Cortex of kidney (tissue), 1 donor: Measurements from ENCODE around the gene LTF.
"Not testable (repeated sequence)": the region's sequence is repeated elsewhere in the genome, so short reads cannot be mapped to it uniquely, and the experiment has no call there.

ENCODE experiments used
- DNase-seq: peaks from one replicate; lab custom pipeline; 2025; lab: John Stamatoyannopoulos, UW

LTF gene

GRCh38 chr3:46464326-46465195 is at the start of gene LTF:
LTF (minus strand) TSS chr3:46464905; CDS start chr3:46464867, 38 bp downstream.
- DNase-seq = no peak

- DNase-seq = no peak
Observed at GRCh38 chr3:46512191-46512749, 47.6 kb upstream of the LTF start.

- no peak for DNase-seq
Observed at GRCh38 chr3:46509661-46510187, 45.0 kb upstream of the LTF start.

GRCh38 chr3:46508850-46509591 is 44.3 kb upstream of the LTF start:
- no peak for DNase-seq

GRCh38 chr3:46506526-46506925 is 41.8 kb upstream of the LTF start:
- DNase-seq = no peak

GRCh38 chr3:46505953-46506352 is 41.2 kb upstream of the LTF start:
- no peak for DNase-seq

DNA sequence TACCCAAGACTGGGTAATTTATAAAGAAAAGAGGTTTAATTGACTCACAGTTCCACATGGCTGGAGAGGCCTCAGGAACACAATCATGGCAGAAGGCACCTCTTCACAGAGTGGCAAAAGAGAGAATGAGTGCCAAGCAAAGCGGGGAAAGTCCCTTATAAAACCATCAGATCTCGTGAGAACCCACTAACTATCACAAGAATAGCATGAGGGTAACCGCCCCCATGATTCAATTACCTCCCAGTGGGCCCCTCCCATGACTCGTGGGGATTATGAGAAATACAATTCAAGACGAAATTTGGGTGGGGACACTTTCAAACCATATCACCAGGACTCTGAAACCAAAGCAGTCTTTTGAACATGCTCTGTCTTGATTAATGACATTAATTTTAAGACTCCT is 40.1 kb upstream of the LTF start:
- DNase-seq = no peak

DNA sequence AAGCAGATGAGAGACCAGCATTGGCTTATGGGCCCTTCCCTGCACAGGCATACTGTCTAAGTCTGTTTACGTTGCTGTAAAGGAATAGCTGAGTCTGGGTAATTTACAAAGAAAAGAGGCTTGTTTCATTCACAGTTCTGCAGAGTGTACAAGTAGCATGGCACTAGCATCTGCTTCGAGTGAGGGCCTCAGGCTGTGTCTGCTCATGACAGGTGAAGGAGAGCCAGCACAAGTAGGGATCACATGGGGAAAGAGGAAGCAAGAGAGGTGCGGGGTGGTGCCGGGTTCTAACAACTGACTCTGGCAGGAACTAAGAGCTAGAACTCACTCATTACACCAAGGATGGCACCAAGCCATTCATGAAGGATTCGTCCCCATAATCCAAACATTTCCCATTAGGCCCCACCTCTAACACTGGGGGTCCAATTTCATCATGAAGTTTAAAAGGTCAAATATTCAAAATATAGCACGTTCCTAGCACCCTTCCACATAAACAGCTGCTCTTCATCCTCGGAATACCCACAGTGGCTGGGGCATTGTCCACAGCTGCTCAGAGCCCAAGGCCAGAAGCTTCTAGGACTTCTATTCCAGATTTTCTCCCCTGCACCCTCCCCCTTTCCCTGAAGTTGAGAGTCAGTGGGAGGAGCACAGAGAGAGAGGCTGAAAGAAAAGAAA is 38.6 kb upstream of the LTF start:
- no peak for DNase-seq

GRCh38 chr3:46501702-46502101 is 37.0 kb upstream of the LTF start:
- no peak for DNase-seq

DNA sequence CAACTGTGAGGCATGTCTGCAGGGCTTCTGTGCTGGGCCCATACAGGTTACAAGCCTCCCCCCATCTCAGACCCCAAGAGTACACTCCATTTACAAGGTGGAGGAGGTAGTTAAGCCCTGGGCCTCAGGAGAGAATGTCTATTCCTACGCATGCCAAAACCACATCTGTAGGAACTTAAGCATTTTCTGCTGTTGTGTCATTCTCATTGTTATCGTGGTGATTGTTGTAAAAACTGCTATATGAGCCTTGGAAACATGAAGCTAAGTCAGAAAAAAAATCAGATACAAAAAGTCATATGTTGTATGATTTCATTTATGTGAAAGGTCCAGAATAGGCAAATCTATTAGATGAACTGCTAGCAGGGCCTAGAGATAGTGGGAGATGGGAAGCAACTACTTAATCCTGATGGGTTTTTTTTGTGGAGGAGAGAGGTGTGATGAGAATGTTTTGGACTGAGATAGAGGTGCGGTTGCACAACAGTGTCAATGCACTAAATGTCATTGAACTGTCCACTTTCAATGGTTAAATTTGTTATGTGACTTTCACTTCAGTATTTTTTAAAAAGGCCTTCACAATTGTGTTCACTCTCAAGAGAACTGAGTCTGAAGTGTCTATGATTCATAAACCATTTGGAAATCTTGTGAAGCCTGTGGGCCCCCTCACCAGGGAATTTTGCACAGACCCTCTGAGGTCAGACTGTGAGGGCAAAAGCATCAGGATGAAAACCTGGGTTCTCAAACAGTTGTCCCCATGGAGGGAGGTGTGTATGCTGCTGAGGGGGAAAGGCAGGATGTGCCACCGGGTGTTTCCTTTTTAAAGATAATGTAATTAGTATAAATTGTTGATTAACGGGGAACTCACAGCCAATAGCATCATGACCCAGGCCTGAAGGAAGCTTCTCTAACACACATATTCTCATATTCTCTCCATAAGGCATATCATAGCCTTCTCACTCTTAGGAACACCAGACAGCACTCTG is 36.2 kb upstream of the LTF start:
- DNase-seq = no peak

GRCh38 chr3:46498916-46499519 is 34.3 kb upstream of the LTF start:
- no peak for DNase-seq

GRCh38 chr3:46497556-46498265 is 33.0 kb upstream of the LTF start, which contains the start of gene RTP3:
RTP3 (plus strand) TSS chr3:46497976; CDS start chr3:46498063, 87 bp downstream.
- no peak for DNase-seq

GRCh38 chr3:46496746-46497555 is 32.2 kb upstream of the LTF start:
- DNase-seq = no peak

GRCh38 chr3:46495901-46496456 is 31.3 kb upstream of the LTF start:
- no peak for DNase-seq

DNA sequence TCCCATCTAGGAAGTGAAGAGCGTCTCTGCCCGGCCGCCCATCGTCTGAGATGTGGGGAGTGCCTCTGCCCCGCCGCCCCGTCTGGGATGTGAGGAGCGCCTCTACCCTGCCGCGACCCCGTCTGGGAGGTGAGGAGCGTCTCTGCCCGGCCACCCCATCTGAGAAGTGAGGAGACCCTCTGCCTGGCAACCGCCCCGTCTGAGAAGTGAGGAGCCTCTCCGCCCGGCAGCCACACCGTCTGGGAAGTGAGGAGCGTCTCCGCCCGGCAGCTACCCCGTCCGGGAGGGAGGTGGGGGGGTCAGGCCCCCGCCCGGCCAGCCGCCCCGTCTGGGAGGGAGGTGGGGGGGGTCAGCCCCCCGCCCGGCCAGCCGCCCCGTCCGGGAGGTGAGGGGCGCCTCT is 29.8 kb upstream of the LTF start:
- not testable (repeated sequence) for DNase-seq

- no peak for DNase-seq
Observed at GRCh38 chr3:46492890-46493547, 28.3 kb upstream of the LTF start.

- DNase-seq = no peak
Observed at GRCh38 chr3:46491089-46492070, 26.7 kb upstream of the LTF start.
